HepG2 (cell line): ENCODE measurements around the gene TOP2B. TPM values are rescaled to one million over a fixed set of nuclear protein-coding genes. Genes with fewer than 3 reads are reported as not detected.

Experiments used
- GABPA ChIP-seq, 2 experiments: IDR thresholded peaks; 2 replicates each; pipeline ENCODE4 v1.6.1; 2011 to 2016; ENCODE audit warnings: low read depth in 2 of 2, low read length in 1 of 2, missing biosample characterization in 1 of 2, missing genetic modification characterization in 1 of 2
- GTF2F1 ChIP-seq: fragments of 150-350 bp; IDR thresholded peaks from 2 replicates; pipeline ENCODE4 v1.6.1; 2014; ENCODE audit warnings: low read length
- HCFC1 ChIP-seq: fragments of 150-350 bp; IDR thresholded peaks from 2 replicates; pipeline ENCODE4 v1.6.1; 2014; ENCODE audit warnings: low read depth, low read length
- MBD4 ChIP-seq: IDR thresholded peaks from 2 replicates; pipeline ENCODE4 v1.6.1; 2012; ENCODE audit warnings: low read length, inconsistent platforms, borderline replicate concordance
- MED8 ChIP-seq: sonication (generic); formaldehyde crosslinking; IDR thresholded peaks from 2 replicates; pipeline ENCODE4 v1.8.1; 2023; ENCODE audit warnings: mild to moderate bottlenecking, missing genetic modification reagents; ENCODE audit not compliant: insufficient replicate concordance
- MEF2D ChIP-seq: sonication (generic); formaldehyde crosslinking; IDR thresholded peaks from 2 replicates; pipeline ENCODE4 v1.5.1; 2020; ENCODE audit warnings: mild to moderate bottlenecking, missing genetic modification reagents
- NFKBIZ ChIP-seq: IDR thresholded peaks from 2 replicates; pipeline ENCODE4 v1.6.1; 2018; ENCODE audit warnings: missing genetic modification reagents, missing compliant biosample characterization
- NR2C2 ChIP-seq: sonication (generic); formaldehyde crosslinking; IDR thresholded peaks from 2 replicates; pipeline ENCODE4 v1.4.0; 2020; ENCODE audit warnings: missing genetic modification reagents, mild to moderate bottlenecking, moderate library complexity, borderline replicate concordance
- PAWR ChIP-seq: sonication (generic); formaldehyde crosslinking; IDR thresholded peaks from 2 replicates; pipeline ENCODE4 v1.4.0; 2020; ENCODE audit warnings: missing genetic modification reagents, mild to moderate bottlenecking, borderline replicate concordance
- RORA ChIP-seq: sonication (generic); formaldehyde crosslinking; IDR thresholded peaks from 2 replicates; pipeline ENCODE4 v1.5.0; 2020; ENCODE audit warnings: mild to moderate bottlenecking, missing genetic modification reagents, moderate library complexity
- SNRNP70 ChIP-seq: fragments of 200-400 bp; formaldehyde crosslinking; IDR thresholded peaks from 2 replicates; pipeline ENCODE4 v1.6.1; 2017; ENCODE audit warnings: mild to moderate bottlenecking, low read depth, low read length, moderate library complexity
- ZNF232 ChIP-seq: sonication (generic); formaldehyde crosslinking; IDR thresholded peaks from 2 replicates; pipeline ENCODE4 v1.4.0; 2020; ENCODE audit warnings: missing genetic modification reagents, borderline replicate concordance
- ZNF274 ChIP-seq: sonication (generic); formaldehyde crosslinking; IDR thresholded peaks from 2 replicates; pipeline ENCODE4 v1.5.1; 2020; ENCODE audit warnings: mild to moderate bottlenecking, missing genetic modification reagents
- ZNF432 ChIP-seq: sonication (generic); formaldehyde crosslinking; IDR thresholded peaks from 2 replicates; pipeline ENCODE4 v1.5.0; 2020; ENCODE audit warnings: missing genetic modification reagents, mild to moderate bottlenecking, borderline replicate concordance
- ZNF468 ChIP-seq: sonication (generic); formaldehyde crosslinking; IDR thresholded peaks from 2 replicates; pipeline ENCODE4 v1.8.0; 2022; ENCODE audit warnings: mild to moderate bottlenecking, moderate library complexity, missing genetic modification reagents
- ZNF546 ChIP-seq: sonication (generic); formaldehyde crosslinking; conservative IDR thresholded peaks from 2 replicates; pipeline ENCODE4 v1.8.1; 2023; ENCODE audit warnings: mild to moderate bottlenecking, missing genetic modification reagents
- ZNF609 ChIP-seq: sonication (generic); formaldehyde crosslinking; IDR thresholded peaks from 2 replicates; pipeline ENCODE4 v1.4.0; 2020; ENCODE audit warnings: mild to moderate bottlenecking, missing genetic modification reagents, borderline replicate concordance
- ZNF616 ChIP-seq: sonication (generic); formaldehyde crosslinking; IDR thresholded peaks from 2 replicates; pipeline ENCODE4 v1.5.0; 2020; ENCODE audit warnings: low read depth, mild to moderate bottlenecking, missing genetic modification reagents
- ZZZ3 ChIP-seq: sonication (generic); formaldehyde crosslinking; IDR thresholded peaks from 2 replicates; pipeline ENCODE4 v1.4.0; 2020; ENCODE audit warnings: missing genetic modification reagents, mild to moderate bottlenecking, borderline replicate concordance
- polyA plus RNA-seq, 8 experiments: library from polyadenylated mRNA; depleted of rRNA in 3 of 8; stranded (reverse) in 7 of 8; unstranded in 1 of 8; fragments of >200 nt; fragmentation: Illumina TruSeq in 4 of 8; extraction: Trizol in 4 of 8; gene quantifications; 2 replicates each; pipeline versions ENCODE4 v1.2.1 to v1.2.3, GENCODE V29; 2011 to 2016; ENCODE audit warnings: low read depth in 4 of 8, missing spikeins in 1 of 8, mixed read lengths in 1 of 8; ENCODE audit not compliant: insufficient read depth in 1 of 8
- total RNA-seq, 5 experiments: library from RNA; depleted of rRNA; stranded (reverse); fragments of >200 nt; fragmentation: Illumina TruSeq; extraction: Trizol; gene quantifications; 2 replicates each; pipeline ENCODE4 v1.2.3, GENCODE V29; 2016; ENCODE audit warnings: low read depth in 1 of 5
- TF ChIP-seq, protein P1 (sequence below): sonication (generic); formaldehyde crosslinking; IDR thresholded peaks from 2 replicates; pipeline ENCODE4 v1.4.0; 2020; ENCODE audit warnings: low read depth, missing genetic modification reagents
- TF ChIP-seq, protein P2 (sequence below): IDR thresholded peaks from 2 replicates; pipeline ENCODE4 v1.6.1; 2012; ENCODE audit warnings: low read depth, low read length, improper control_type of control experiment

TOP2B gene
- total and polyA plus RNA-seq, 2 of the 13 experiments (the other 11 are each of a cell fraction or from before 2014, with no cell fraction given), result 27.6 to 88.1 TPM

DNA sequence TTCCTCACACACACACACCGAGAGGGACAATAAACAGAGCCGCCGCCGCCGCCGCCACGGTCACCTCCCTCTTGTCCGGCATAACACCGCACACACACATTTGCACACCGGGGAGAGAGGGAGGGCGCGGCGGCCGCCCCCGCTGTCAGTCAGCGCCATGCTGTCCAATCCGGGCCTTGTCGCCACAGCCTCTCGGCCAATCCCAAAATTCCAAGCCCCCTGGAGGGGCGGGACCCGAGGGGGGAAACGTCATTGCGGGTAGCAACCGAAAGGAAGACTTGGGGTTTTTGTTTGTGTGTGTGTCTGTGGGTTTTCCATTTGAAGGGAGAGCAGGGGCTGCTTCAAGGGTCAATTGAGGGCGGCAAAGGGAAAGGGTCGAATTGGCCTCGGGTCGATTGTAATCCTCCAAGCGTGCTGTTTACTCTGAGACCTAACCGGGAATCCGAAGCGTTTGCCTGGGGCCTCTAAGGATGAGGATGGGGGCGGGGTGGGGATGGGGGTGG lies at the start of gene TOP2B (continued):
- TF ChIP-seq, protein P1, sequence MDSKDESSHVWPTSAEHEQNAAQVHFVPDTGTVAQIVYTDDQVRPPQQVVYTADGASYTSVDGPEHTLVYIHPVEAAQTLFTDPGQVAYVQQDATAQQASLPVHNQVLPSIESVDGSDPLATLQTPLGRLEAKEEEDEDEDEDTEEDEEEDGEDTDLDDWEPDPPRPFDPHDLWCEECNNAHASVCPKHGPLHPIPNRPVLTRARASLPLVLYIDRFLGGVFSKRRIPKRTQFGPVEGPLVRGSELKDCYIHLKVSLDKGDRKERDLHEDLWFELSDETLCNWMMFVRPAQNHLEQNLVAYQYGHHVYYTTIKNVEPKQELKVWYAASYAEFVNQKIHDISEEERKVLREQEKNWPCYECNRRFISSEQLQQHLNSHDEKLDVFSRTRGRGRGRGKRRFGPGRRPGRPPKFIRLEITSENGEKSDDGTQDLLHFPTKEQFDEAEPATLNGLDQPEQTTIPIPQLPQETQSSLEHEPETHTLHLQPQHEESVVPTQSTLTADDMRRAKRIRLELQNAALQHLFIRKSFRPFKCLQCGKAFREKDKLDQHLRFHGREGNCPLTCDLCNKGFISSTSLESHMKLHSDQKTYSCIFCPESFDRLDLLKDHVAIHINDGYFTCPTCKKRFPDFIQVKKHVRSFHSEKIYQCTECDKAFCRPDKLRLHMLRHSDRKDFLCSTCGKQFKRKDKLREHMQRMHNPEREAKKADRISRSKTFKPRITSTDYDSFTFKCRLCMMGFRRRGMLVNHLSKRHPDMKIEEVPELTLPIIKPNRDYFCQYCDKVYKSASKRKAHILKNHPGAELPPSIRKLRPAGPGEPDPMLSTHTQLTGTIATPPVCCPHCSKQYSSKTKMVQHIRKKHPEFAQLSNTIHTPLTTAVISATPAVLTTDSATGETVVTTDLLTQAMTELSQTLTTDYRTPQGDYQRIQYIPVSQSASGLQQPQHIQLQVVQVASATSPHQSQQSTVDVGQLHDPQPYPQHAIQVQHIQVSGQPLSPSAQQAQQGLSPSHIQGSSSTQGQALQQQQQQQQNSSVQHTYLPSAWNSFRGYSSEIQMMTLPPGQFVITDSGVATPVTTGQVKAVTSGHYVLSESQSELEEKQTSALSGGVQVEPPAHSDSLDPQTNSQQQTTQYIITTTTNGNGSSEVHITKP, result no peak
- TF ChIP-seq SNRNP70 (no peak), NR2C2 (CRISPR knock-in tag) (no peak; the same call in 1 of the 2 replicates), ZNF232 (CRISPR knock-in tag) (no peak), GABPA (IDR thresholded peaks at IDR 0.05; ENCODE audit: low read depth, low read length) (no peak), GABPA (CRISPR knock-in tag; IDR thresholded peaks at IDR 0.05; ENCODE audit: low read depth) (no peak), RORA (CRISPR knock-in tag) (no peak), ZNF609 (CRISPR knock-in tag) (no peak), HCFC1 (no peak), ZNF546 (CRISPR knock-in tag) (no peak), ZNF468 (CRISPR knock-in tag) (no peak), MBD4 (no peak), ZNF432 (CRISPR knock-in tag) (no peak), MED8 (CRISPR knock-in tag) (no peak), NFKBIZ (CRISPR knock-in tag) (no peak), MEF2D (CRISPR knock-in tag) (no peak), ZNF274 (CRISPR knock-in tag) (no peak; the same call in 1 of the 2 replicates), ZNF616 (CRISPR knock-in tag) (no peak), ZZZ3 (no peak), GTF2F1 (no peak), PAWR (no peak)
- TF ChIP-seq, protein P2, sequence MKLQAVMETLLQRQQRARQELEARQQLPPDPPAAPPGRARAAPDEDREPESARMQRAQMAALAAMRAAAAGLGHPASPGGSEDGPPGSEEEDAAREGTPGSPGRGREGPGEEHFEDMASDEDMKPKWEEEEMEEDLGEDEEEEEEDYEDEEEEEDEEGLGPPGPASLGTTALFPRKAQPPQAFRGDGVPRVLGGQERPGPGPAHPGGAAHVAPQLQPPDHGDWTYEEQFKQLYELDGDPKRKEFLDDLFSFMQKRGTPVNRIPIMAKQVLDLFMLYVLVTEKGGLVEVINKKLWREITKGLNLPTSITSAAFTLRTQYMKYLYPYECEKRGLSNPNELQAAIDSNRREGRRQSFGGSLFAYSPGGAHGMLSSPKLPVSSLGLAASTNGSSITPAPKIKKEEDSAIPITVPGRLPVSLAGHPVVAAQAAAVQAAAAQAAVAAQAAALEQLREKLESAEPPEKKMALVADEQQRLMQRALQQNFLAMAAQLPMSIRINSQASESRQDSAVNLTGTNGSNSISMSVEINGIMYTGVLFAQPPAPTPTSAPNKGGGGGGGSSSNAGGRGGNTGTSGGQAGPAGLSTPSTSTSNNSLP, result no peak
